H1 (cell line): ENCODE results near the gene TAS1R3. TPM values are rescaled to one million over a fixed set of nuclear protein-coding genes. Genes with fewer than 3 reads are reported as not detected.

Experiments used
- CHD7 ChIP-seq: fragments of 300-600 bp; sonication (generic); IDR thresholded peaks from 2 replicates; pipeline ENCODE4 v1.7.1; 2012; ENCODE audit warnings: low read length, moderate library complexity, mild to moderate bottlenecking, inconsistent platforms; ENCODE audit not compliant: insufficient replicate concordance
- CREB1 ChIP-seq: IDR thresholded peaks from 2 replicates; pipeline ENCODE4 v1.6.1; 2012; ENCODE audit warnings: inconsistent platforms
- SRF ChIP-seq: IDR thresholded peaks from 2 replicates; pipeline ENCODE4 v1.6.1; 2011; ENCODE audit warnings: mild to moderate bottlenecking, low read depth, low read length, moderate library complexity
- TEAD4 ChIP-seq: IDR thresholded peaks from 2 replicates; pipeline ENCODE4 v1.6.1; 2012; ENCODE audit warnings: low read depth, low read length, inconsistent platforms, mixed read lengths
- USF2 ChIP-seq: IDR thresholded peaks from 2 replicates; pipeline ENCODE4 v1.6.1; 2011; ENCODE audit warnings: low read length, improper control_type of control experiment
- polyA plus RNA-seq, 7 experiments: library from polyadenylated mRNA; depleted of rRNA in 3 of 7; stranded (reverse) in 5 of 7; unstranded in 2 of 7; fragments of >200 nt in 5 of 7; fragments of 200-250 nt in 2 of 7; gene quantifications; 1 replicate in 5 of 7; 2 replicates in 1 of 7; 4 replicates in 1 of 7; pipeline versions ENCODE4 v1.2.1 to v1.2.3, GENCODE V29; 2011 to 2013; ENCODE audit warnings: missing spikeins in 2 of 7, mixed read lengths in 2 of 7
- total RNA-seq: library from RNA; stranded (reverse); fragmentation: NEBNext Ultra II Directional; extraction: Animal tissue kit (Norgen Biotek cat#: 25700); gene quantifications from 2 replicates; pipeline ENCODE4 v1.2.1, GENCODE V29; 2021
- TF ChIP-seq, protein P1 (sequence below): IDR thresholded peaks from 2 replicates; pipeline ENCODE4 v1.6.1; 2011; ENCODE audit warnings: low read depth, mild to moderate bottlenecking, low read length; ENCODE audit not compliant: insufficient read depth

TAS1R3 gene
- total and polyA plus RNA-seq, 2 of the 8 experiments (the other 6 are each of a cell fraction or from before 2014, with no cell fraction given), result 0.03 to 0.19 TPM

DNA sequence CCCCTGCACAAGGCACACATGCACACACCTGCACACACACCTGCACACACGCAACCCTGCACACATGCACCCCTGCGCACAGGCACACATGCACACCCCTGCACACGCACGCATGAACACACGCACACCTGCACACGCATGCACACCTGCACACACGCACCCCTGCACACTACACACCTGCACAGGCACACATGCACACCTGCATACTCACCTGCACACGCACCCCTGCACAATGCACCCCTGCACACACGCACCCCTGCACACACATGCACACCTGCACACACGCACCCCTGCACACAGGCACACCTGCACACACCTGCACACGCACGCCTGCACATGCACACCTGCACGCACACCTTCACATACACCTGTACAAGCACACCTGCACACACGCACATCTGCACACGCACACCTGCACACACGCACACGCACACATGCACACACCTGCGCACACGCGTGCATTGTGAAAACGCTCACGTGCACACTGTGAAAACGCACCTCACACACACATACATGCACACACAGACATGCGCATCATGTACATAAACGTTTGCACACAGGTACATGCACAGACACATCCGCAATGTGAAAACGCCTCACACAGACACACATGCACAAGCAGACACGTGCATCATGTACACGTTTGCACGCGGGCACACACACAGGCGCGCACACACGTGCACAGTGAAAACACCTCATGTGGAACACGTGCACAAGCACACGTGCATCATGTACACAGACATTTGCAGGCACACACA is 9.9 kb downstream of the TAS1R3 start (continued):
- TF ChIP-seq USF2, result no peak
- no peak for TF ChIP-seq SRF
- TF ChIP-seq CHD7, result no peak
- no peak for TF ChIP-seq CREB1
- TF ChIP-seq, protein P1, sequence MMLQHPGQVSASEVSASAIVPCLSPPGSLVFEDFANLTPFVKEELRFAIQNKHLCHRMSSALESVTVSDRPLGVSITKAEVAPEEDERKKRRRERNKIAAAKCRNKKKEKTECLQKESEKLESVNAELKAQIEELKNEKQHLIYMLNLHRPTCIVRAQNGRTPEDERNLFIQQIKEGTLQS, result no peak
- no peak for TF ChIP-seq TEAD4
